SK-N-SH (cell line): ENCODE measurements around the gene MEFV. TPM values are rescaled to one million over a fixed set of nuclear protein-coding genes. Genes with fewer than 3 reads are reported as not detected.

ENCODE experiments used
- CTCF ChIA-PET: fragments of 300-600, 350-600 bp; formaldehyde crosslinking; extraction: SDS; loops from one replicate; lab custom pipeline; 2021; lab: Yijun Ruan, JAX
- POLR2A ChIA-PET: fragments of 350-600 bp; sonication (Branson Sonifier 250); formaldehyde crosslinking; extraction: SDS; loops from one replicate; lab custom pipeline; 2020; ENCODE audit warnings: antibody characterized with exemption, inconsistent platforms; lab: Yijun Ruan, JAX
- DNase-seq: peaks from one replicate; pipeline ENCODE4 v3.0.0; 2012
- H2AFZ ChIP-seq: fragments of 200-600 bp; sonication (generic); 2 replicates; pipeline ENCODE4 v1.8.1; 2016; ENCODE audit warnings: antibody characterized with exemption, mild to moderate bottlenecking, low read depth
- H3F3A ChIP-seq: fragments of 200-600 bp; sonication (generic); replicated peaks from 2 replicates; pipeline ENCODE3; 2016; ENCODE audit warnings: antibody characterized with exemption, mild to moderate bottlenecking; ENCODE audit not compliant: insufficient read depth
- H3K27ac ChIP-seq, 2 experiments: fragments of 200-500 bp in 1 of 2; fragments of 200-600 bp in 1 of 2; sonication (Bioruptor generic) in 1 of 2; sonication (generic), shearing (Covaris generic) in 1 of 2; 2 replicates each; pipeline versions ENCODE4 v1.5.1 to v1.6.1; 2014 to 2016; ENCODE audit warnings: low read depth in 2 of 2, inconsistent platforms in 1 of 2, low read length in 1 of 2, mild to moderate bottlenecking in 1 of 2, mixed read lengths in 1 of 2
- H3K27me3 ChIP-seq: fragments of 200-600 bp; sonication (generic), shearing (Covaris generic); 2 replicates; pipeline ENCODE4 v1.6.1; 2016; ENCODE audit warnings: mixed run types; ENCODE audit not compliant: insufficient read depth
- H3K36me3 ChIP-seq, 2 experiments: fragments of 200-500 bp in 1 of 2; fragments of 200-600 bp in 1 of 2; sonication (Bioruptor generic) in 1 of 2; sonication (generic) in 1 of 2; replicated peaks in 1 of 2; 2 replicates each; pipeline versions ENCODE3 to v1.5.1; 2014 to 2016; ENCODE audit warnings: low read length in 1 of 2, mild to moderate bottlenecking in 1 of 2; ENCODE audit not compliant: insufficient read depth in 2 of 2, control insufficient read depth in 1 of 2
- H3K4me1 ChIP-seq, 2 experiments: fragments of 200-500 bp in 1 of 2; fragments of 200-600 bp in 1 of 2; sonication (Bioruptor generic) in 1 of 2; sonication (generic), shearing (Covaris generic) in 1 of 2; 2 replicates each; pipeline versions ENCODE4 v1.5.1 to v1.6.1; 2014 to 2016; ENCODE audit warnings: low read depth in 1 of 2, low read length in 1 of 2, mixed run types in 1 of 2; ENCODE audit not compliant: insufficient read depth in 2 of 2, control insufficient read depth in 1 of 2
- H3K4me2 ChIP-seq: fragments of 200-600 bp; sonication (generic), shearing (Covaris generic); 2 replicates; pipeline ENCODE4 v1.6.1; 2017; ENCODE audit warnings: mixed run types
- H3K4me3 ChIP-seq, 2 experiments: fragments of 200-500 bp in 1 of 2; fragments of 200-600 bp in 1 of 2; sonication (Bioruptor generic) in 1 of 2; sonication (generic), shearing (Covaris generic) in 1 of 2; 2 replicates each; pipeline versions ENCODE4 v1.5.1 to v1.8.1; 2014 to 2016; ENCODE audit warnings: low read depth in 2 of 2, inconsistent platforms in 1 of 2, low read length in 1 of 2, mild to moderate bottlenecking in 1 of 2, mixed read lengths in 1 of 2, moderate library complexity in 1 of 2
- H3K79me2 ChIP-seq: fragments of 200-600 bp; sonication (generic); 2 replicates; pipeline ENCODE4 v1.8.1; 2017; ENCODE audit warnings: mild to moderate bottlenecking; ENCODE audit not compliant: insufficient read depth
- H3K9ac ChIP-seq: fragments of 200-600 bp; sonication (generic); 2 replicates; pipeline ENCODE4 v1.6.1; 2017; ENCODE audit warnings: mixed run types
- H3K9me2 ChIP-seq: fragments of 200-600 bp; sonication (generic); 2 replicates; pipeline ENCODE4 v1.6.1; 2017; ENCODE audit warnings: mixed run types
- H3K9me3 ChIP-seq: fragments of 200-600 bp; sonication (generic); 2 replicates; pipeline ENCODE4 v1.6.1; 2017; ENCODE audit warnings: mixed run types, mild to moderate bottlenecking, moderate library complexity
- H4K20me1 ChIP-seq: fragments of 200-600 bp; sonication (generic); 2 replicates; pipeline ENCODE4 v1.6.1; 2017; ENCODE audit warnings: mild to moderate bottlenecking, mixed run types; ENCODE audit not compliant: insufficient read depth
- CHD2 ChIP-seq: fragments of 150-350 bp; IDR thresholded peaks from 2 replicates; pipeline ENCODE4 v1.6.1; 2018; ENCODE audit warnings: low read length; ENCODE audit not compliant: partially characterized antibody
- CTCF ChIP-seq: fragments of 200-600 bp; sonication (generic); IDR thresholded peaks from 2 replicates; pipeline ENCODE4 v1.6.1; 2017; ENCODE audit warnings: antibody characterized with exemption, mild to moderate bottlenecking, moderate library complexity
- ELF1 ChIP-seq: IDR thresholded peaks from 2 replicates; pipeline ENCODE4 v1.4.0; 2012
- EP300 ChIP-seq, 2 experiments: IDR thresholded peaks; 2 replicates each; pipeline versions ENCODE4 v1.4.0 to v1.6.1; 2012; ENCODE audit warnings: borderline replicate concordance in 1 of 2, low read depth in 1 of 2, low read length in 1 of 2
- FOSL2 ChIP-seq: IDR thresholded peaks from 2 replicates; pipeline ENCODE4 v1.4.0; 2012; ENCODE audit warnings: low read depth, mild to moderate bottlenecking, moderate library complexity, borderline replicate concordance
- GABPA ChIP-seq: IDR thresholded peaks from 2 replicates; pipeline ENCODE4 v1.4.0; 2012; ENCODE audit warnings: low read depth, mild to moderate bottlenecking
- GATA2 ChIP-seq: sonication (generic); formaldehyde crosslinking; IDR thresholded peaks from 2 replicates; pipeline ENCODE4 v1.5.0; 2020; ENCODE audit warnings: mild to moderate bottlenecking, missing genetic modification reagents
- MAX ChIP-seq: IDR thresholded peaks from 2 replicates; pipeline ENCODE4 v1.4.0; 2012; ENCODE audit warnings: low read depth
- NFIC ChIP-seq: IDR thresholded peaks from 2 replicates; pipeline ENCODE4 v1.4.0; 2012; ENCODE audit warnings: borderline replicate concordance
- PBX3 ChIP-seq: IDR thresholded peaks from 2 replicates; pipeline ENCODE4; 2012
- POLR2AphosphoS5 ChIP-seq: IDR thresholded peaks from 2 replicates; pipeline ENCODE4 v1.6.1; 2012; ENCODE audit warnings: low read depth, low read length
- SIN3A ChIP-seq: IDR thresholded peaks from 2 replicates; pipeline ENCODE4 v1.6.1; 2012; ENCODE audit warnings: low read depth, mild to moderate bottlenecking, low read length, moderate library complexity, borderline replicate concordance
- SMC3 ChIP-seq: IDR thresholded peaks from 2 replicates; pipeline ENCODE4 v1.6.1; 2012; ENCODE audit warnings: low read depth, low read length, improper control_type of control experiment
- TAF1 ChIP-seq: IDR thresholded peaks from 2 replicates; pipeline ENCODE4 v1.6.1; 2012; ENCODE audit warnings: low read depth, mild to moderate bottlenecking, low read length, moderate library complexity, borderline replicate concordance
- TCF12 ChIP-seq: IDR thresholded peaks from 2 replicates; pipeline ENCODE4 v1.4.0; 2012
- USF1 ChIP-seq: IDR thresholded peaks from 2 replicates; pipeline ENCODE4 v1.4.0; 2012; ENCODE audit warnings: low read depth, borderline replicate concordance
- YY1 ChIP-seq: IDR thresholded peaks from 2 replicates; pipeline ENCODE4 v1.4.0; 2012; ENCODE audit warnings: low read depth, mild to moderate bottlenecking
- ZBTB33 ChIP-seq: IDR thresholded peaks from 2 replicates; pipeline ENCODE4 v1.4.0; 2012; ENCODE audit warnings: low read depth, borderline replicate concordance
- WGBS: methylation state at CpG from one replicate; pipeline ENCODE4 v1.1.6; 2017; ENCODE audit warnings: low lambda C conversion rate; 5-methylcytosine and 5-hydroxymethylcytosine counted together
- polyA plus RNA-seq, 3 experiments: library from polyadenylated mRNA; depleted of rRNA; stranded (reverse); fragments of >200 nt; gene quantifications; 2 replicates each; pipeline ENCODE4 v1.2.3, GENCODE V29; 2012

Gene MEFV
- polyA plus RNA-seq, 1 of the 3 experiments (the other 2 are of a cell fraction) = not detected

GRCh38 chr16:3305109-3306068 is 49.0 kb upstream of the MEFV start, which contains the start of the genes TIGD7 and ZNF75A:
TSS of gene TIGD7 (minus strand) at chr16:3305430. CDS start at chr16:3300614, 4,816 bp downstream.
TSS of gene ZNF75A (plus strand) at chr16:3305497. CDS start at chr16:3308429, 2,932 bp downstream.
- no peaks in the 10 kb centered on the region for H3K9me2 ChIP-seq
- 9% methylated on average over 35 of the region's 103 CpGs for WGBS
- ChIA-PET POLR2A (interaction anchor here (0.7 to 1.3 kb wide), 3 partner anchors 23 to 138 kb away, joined by 3 to 4 read pairs (median 4); partner anchors contain the start of genes NAA60 and ZNF597), CTCF (interaction anchor here (1.0 kb wide), 1 partner anchor 9 kb away, joined by 3 read pairs; no protein-coding TSS in a partner anchor)
- peak; percentile 90 for DNase-seq
- H3K9me3 ChIP-seq = peaks cover 14% of the 10 kb centered on the region; the same call in 1 of the 2 replicates
- peaks cover 4% of the 10 kb centered on the region; the same call in 1 of the 2 replicates for H3K79me2 ChIP-seq
- H3K4me1 ChIP-seq = no peaks in the 10 kb centered on the region; a peak in 1 of 4 replicates
- peak within 1 kb of the TSS; percentile 75 for H3K4me2 ChIP-seq
- H3K27me3 ChIP-seq = no peaks in the 10 kb centered on the region
- H4K20me1 ChIP-seq = no peaks in the 10 kb centered on the region
- H3F3A ChIP-seq = no peaks in the 10 kb centered on the region
- H3K9ac ChIP-seq = peak within 1 kb of the TSS; percentile 66
- H3K36me3 ChIP-seq = peaks cover 14 to 56% of the 10 kb centered on the region in 2 experiments
- H2AFZ ChIP-seq = peak within 1 kb of the TSS; percentile 89
- peak within 1 kb of the TSS; percentile 59 to 69 for H3K4me3 ChIP-seq
- peak within 1 kb of the TSS; percentile 54 to 68 for H3K27ac ChIP-seq
- TF ChIP-seq MAX (peak; percentile 79), PBX3 (no peak), ZBTB33 (no peak), SIN3A (no peak), USF1 (0 out of 2 replicates have a peak, but pooled peaks have one; percentile 13), ELF1 (peak; percentile 50; the same call in 1 of the 2 replicates), EP300 (IDR thresholded peaks at IDR 0.05; ENCODE audit: borderline replicate concordance in 1 of 2, low read depth in 1 of 2, low read length in 1 of 2) (no peak), YY1 (peak; percentile 93), FOSL2 (no peak), NFIC (no peak), GABPA (peak; percentile 87), SMC3 (no peak), GATA2 (0 out of 2 replicates have a peak, but pooled peaks have one; percentile 11), CHD2 (peak; percentile 37), TCF12 (no peak; the same call in 1 of the 2 replicates), POLR2AphosphoS5 (peak; percentile 89), CTCF (peak; percentile 14; the same call in 1 of the 2 replicates), TAF1 (peak; percentile 45; the same call in 1 of the 2 replicates)
